NCI-H187 (cell line): ENCODE results near the gene CERS6.

Experiments used
- DNase-seq, 2 experiments: peaks; one replicate each; lab custom pipeline; 2025; lab: John Stamatoyannopoulos, UW

CERS6 gene

DNA sequence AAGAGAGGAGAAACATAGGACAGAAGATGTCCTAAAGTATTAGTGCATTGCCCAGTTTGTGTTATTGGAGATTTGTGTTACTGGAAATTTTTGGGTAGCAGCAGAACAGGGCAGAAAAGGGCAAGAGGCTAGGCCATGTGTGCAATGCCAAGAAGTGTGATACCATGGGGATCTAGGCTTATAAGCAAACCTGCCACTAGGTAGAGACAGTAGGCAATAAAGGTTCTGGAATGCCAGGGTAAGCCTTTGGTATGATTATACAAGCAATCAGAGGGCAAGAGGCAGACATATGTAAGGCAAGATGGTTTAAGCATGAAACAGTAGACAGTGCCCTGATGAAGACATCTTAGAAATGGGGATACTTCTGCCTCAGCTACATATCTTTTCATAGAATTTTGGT, 12.3 kb upstream of the CERS6 start:
- DNase-seq = no peak

DNA sequence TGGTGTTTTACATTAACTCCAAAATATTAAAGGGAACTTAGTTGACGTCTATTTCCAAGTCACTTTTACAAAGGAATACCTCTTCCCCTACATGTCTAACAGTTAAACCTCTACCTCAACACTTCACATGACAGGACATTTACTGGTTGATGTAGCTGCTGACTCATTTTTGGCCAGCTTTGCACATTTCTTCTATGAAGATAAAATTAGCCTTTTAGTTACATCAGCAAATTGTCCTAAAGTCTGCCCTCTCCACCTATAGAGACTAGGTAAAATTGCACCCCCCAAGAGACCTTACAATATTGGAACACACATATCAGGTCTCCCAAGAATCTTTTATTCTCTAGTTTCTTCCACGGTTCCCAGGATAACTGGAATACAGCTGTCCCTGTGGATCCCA, 10.1 kb upstream of the CERS6 start:
- DNase-seq = no peak

DNA sequence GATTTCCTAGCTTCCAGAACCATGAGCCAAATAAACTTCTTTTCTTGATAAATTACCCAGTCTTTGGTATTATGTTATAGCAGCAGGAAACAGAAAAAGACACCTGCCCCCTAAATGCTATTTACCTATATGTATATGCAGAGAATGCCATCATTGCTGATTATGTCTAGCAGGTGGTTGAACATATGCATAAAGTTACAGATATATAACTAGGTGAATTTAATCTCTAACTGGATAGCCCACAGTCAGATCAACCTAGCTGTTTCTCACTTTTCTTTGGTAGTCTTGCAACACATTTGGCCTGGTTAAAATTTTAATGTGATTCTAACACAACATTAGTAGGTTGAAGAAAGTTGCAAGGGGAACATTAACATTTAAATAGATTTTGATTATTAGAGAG, 7.1 kb upstream of the CERS6 start:
- no peak for DNase-seq

DNA sequence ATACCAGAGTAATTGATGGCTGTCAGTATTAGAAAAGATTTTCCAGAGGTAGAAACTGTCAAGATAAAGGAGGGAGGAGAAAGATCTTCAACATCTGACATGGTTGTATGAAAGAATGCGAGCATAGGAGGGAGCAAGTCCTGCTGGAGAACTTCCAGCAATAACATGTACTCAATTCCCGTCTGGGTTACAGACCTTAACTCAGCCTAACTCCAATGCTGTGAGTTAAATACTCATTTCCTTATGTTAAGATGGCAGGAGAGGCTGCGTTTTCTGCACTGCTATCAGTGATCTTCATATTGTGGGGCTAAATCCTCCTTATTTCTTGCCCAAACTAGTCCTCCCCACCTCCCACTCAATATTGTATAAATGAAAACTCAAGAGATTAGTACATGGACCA, 6.7 kb upstream of the CERS6 start:
- no peak for DNase-seq

DNA sequence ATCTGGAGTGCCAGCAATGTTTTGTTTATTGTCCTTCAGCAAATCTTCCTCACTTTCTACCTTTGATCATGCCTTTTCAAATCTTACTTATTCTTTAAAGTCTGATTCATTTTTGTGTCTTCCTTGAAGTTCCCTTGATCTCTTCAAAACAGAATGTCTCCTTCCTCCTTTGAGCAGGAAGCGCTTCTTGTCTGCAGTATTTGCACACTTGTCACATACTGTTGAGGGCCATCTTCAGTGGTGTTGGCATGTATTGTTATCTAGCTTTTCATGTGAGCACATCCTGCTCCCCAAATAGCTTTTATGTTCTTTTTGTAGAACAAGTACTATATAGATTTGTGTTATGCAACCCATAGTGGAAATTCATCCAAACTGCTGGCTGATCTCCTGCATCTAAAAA, 5.9 kb upstream of the CERS6 start:
- no peak for DNase-seq

- DNase-seq = no peak
These were observed 5.3 kb upstream of the CERS6 start for GRCh38 chr2:168450732-168451131.

- DNase-seq = no peak
These were observed 3.3 kb upstream of the CERS6 start for GRCh38 chr2:168452781-168453180.

DNA sequence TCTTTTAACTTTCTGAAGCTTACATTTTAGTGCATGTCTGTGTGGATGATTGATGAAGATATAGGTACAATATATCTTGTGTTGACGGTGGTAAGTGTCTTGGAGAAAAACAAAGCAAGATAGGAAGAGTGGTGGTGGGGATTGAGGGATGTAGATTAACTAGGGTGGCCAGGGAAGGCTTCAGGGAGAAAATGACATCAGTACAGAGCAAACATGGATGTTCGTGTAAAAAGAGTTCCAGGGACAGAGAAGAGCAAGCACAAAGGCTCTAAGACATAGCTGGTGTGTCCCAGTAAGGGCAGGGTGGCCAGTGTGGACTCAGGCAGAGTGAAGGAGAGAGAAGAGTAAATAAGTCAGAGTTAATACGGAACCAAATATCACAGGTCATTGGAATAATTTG, 2.7 kb upstream of the CERS6 start:
- no peak for DNase-seq

DNA sequence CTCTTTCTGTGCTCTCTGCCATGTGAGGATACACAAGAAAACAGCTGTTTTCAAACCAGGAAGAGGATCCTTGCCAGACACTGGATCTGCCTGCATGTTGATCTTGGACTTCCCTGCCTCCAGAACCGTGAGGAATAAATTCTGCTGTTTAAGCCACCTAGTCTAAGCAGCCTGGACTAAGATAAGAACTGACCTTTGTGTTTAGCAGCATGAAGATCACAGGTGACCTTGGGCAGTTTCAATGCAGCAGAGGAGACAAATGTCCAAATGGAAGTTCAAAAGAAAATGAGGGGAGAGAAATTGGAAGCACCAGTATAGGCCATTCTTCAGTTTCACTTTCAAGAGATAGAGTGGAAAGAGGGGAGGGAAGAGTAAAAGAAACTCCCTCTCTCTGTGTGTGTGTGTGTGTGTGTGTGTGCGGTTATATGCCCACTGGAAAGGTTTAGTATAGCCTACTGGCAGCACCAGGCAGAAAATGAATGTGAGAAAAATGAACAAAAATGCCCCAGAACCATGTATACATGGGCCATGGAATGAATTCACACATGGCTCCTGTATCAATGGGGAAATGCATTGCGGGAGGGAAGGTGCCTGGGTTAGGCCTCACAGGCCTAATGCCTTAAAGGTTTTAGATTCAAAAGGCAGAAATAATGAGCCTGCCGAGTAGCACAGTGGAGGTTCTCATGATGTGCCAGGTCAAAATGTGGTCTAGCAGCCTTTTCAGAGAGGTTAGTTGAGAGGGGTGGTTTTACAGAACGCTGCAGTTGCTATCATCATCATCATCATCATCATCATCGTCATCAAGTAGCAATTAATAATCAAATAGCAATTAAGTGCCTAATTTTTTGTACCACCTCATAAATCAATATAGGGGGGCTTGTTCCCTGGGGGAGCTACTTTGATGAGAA, 1.1 kb upstream of the CERS6 start:
- no peak for DNase-seq

DNA sequence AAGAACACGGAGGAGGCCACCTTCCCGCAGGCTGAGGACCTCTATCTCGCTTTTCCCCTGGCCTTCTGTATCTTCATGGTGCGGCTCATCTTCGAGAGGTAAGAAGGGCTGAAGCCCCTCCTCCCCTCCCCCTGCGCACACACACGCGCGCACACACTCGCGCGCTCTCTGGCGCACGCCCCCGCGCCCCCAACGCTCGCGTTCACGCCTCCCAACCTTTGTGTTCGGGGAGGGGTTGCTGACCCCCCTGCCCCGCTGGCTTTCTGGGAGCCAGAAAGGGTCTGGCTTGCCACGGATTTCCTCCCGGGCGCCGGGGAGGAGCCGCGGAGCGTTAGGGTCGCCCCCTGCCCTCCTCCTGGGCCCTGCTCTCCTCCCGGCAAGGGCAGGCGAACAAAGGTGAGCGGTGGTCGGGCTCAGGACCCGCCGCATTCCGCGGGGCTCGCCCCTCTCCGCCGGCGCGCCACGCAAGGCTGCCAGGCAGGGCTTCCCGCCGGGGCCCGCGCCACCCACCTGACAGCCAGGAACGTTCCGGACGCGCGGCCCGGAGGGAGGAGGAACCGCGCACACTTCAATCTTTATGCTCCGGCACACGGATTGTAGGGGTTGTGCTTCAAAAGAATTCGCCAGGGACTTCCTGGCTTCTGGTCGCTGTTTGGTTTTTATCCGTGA, 583 bp downstream of the CERS6 start:
- DNase-seq = no peak

DNA sequence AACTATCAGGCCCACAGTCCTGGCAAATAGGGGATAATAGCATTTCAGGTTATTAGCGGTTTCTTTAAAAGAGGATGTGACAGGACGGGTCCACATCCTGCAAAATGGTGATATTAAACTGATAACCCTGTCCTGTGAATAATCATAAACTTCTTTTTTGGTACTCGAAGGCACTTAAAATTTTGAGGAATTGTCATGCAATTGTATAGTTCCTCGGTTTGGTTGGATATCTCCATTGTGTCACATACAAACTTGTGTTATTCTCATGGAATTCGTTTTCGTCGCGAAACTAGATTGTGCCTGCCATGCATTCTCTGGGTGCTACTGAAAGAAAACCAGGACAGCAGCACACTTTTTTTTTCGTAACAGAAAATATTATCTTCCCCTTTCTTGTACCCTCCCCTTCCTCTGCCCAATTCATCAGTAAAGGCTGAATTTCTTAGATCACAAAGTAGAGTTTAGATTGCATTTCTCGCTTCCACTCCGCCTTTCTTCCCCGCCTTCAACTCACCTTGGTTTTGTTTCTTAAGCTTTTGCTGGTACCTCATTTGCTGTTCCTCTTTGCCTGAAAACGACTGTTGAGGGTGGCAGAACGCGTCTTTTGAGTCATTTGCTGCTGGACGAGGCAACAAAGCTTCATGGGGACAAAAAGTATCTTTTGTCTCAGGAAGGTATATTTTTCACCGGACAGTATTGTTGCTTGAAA, 1.3 kb downstream of the CERS6 start:
- no peak for DNase-seq

GRCh38 chr2:168458139-168458538, 2.1 kb downstream of the CERS6 start:
- DNase-seq = no peak

GRCh38 chr2:168459256-168459655, 3.2 kb downstream of the CERS6 start:
- DNase-seq = no peak

GRCh38 chr2:168460571-168460970, 4.5 kb downstream of the CERS6 start:
- no peak for DNase-seq

- no peak for DNase-seq
These were observed 5.3 kb downstream of the CERS6 start for GRCh38 chr2:168461178-168461941.

- no peak for DNase-seq
These were observed 5.9 kb downstream of the CERS6 start for GRCh38 chr2:168461942-168462331.

GRCh38 chr2:168462543-168463045, 6.5 kb downstream of the CERS6 start:
- DNase-seq = no peak

DNA sequence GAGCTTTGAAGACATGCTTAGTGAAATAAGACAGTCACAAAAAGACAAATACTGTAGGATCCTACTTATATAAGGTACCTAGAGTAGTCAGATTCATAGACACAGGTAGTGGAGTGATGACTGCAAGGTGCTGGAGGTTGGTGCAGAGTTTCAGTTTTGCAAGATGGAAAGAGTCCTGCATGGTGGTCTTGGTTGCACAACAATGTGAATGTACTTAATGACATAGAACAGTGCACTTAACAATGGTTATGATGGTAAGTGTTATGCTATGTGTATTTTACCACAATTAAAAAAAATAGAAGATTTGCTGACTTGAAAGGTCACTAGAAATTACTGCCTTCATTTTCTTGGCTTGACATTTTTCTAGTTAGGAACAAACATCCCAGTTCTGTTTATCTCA, 9.5 kb downstream of the CERS6 start:
- no peak for DNase-seq

GRCh38 chr2:168466190-168466737, 10.2 kb downstream of the CERS6 start:
- no peak for DNase-seq

GRCh38 chr2:168466834-168467565, 10.9 kb downstream of the CERS6 start:
- DNase-seq = no peak

- no peak for DNase-seq
These were observed 11.7 kb downstream of the CERS6 start for GRCh38 chr2:168467729-168468128.
